ENCODE measurements around the gene ZNF397. TPM values are rescaled to one million over a fixed set of nuclear protein-coding genes. Genes with fewer than 3 reads are reported as not detected.

The ZNF397 gene
- 28.6 TPM for total RNA-seq
- polyA plus RNA-seq (ENCODE audit: insufficient read depth, low read depth, low replicate concordance), result 15.5 TPM
- long read RNA-seq, donor 1, full-length matches to known transcripts, result 9 of 15 reads
- long read RNA-seq, donor 1, partial matches to known transcripts, result 6 of 15 reads
- long read RNA-seq, donor 1, other reads (novel, unspliced or antisense), result 0 of 15 reads
- long read RNA-seq, donor 2, full-length matches to known transcripts, result 4 of 4 reads
- long read RNA-seq, donor 2, partial matches to known transcripts, result 0 of 4 reads
- long read RNA-seq, donor 2, other reads (novel, unspliced or antisense), result 0 of 4 reads
- long read RNA-seq, donor 3, full-length matches to known transcripts, result 6 of 6 reads
- long read RNA-seq, donor 3, partial matches to known transcripts, result 0 of 6 reads
- long read RNA-seq, donor 3, other reads (novel, unspliced or antisense), result 0 of 6 reads
- long read RNA-seq, donor 4, full-length matches to known transcripts, result 5 of 23 reads
- long read RNA-seq, donor 4, partial matches to known transcripts, result 18 of 23 reads
- long read RNA-seq, donor 4, other reads (novel, unspliced or antisense), result 0 of 23 reads
- long read RNA-seq, donor 5, result 0 reads
- long read RNA-seq, donor 6, full-length matches to known transcripts, result 9 of 9 reads
- long read RNA-seq, donor 6, partial matches to known transcripts, result 0 of 9 reads
- long read RNA-seq, donor 6, other reads (novel, unspliced or antisense), result 0 of 9 reads
- long read RNA-seq, donor 7, full-length matches to known transcripts, result 2 of 13 reads
- long read RNA-seq, donor 7, partial matches to known transcripts, result 0 of 13 reads
- long read RNA-seq, donor 7, other reads (novel, unspliced or antisense), result 11 of 13 reads
- long read RNA-seq, donor 8, full-length matches to known transcripts, result 3 of 3 reads
- long read RNA-seq, donor 8, partial matches to known transcripts, result 0 of 3 reads
- long read RNA-seq, donor 8, other reads (novel, unspliced or antisense), result 0 of 3 reads
- long read RNA-seq, donor 9, full-length matches to known transcripts, result 4 of 4 reads
- long read RNA-seq, donor 9, partial matches to known transcripts, result 0 of 4 reads
- long read RNA-seq, donor 9, other reads (novel, unspliced or antisense), result 0 of 4 reads
- long read RNA-seq, donor 10, full-length matches to known transcripts, result 6 of 6 reads
- long read RNA-seq, donor 10, partial matches to known transcripts, result 0 of 6 reads
- long read RNA-seq, donor 10, other reads (novel, unspliced or antisense), result 0 of 6 reads

GRCh38 chr18:35240664-35241447 lies at the start of gene ZNF397:
TSS of gene ZNF397 (plus strand) at chr18:35241034. CDS start at chr18:35242471, 1,437 bp downstream.
- Histone ChIP-seq H3K4me3 (ENCODE audit: low read length in 3 of 3) (peak within 1 kb of the TSS; percentile 72 to 91 (median 91)), H3K27ac (ENCODE audit: low read depth in 2 of 2, low read length in 2 of 2) (peak within 1 kb of the TSS; percentile 97 to 99), H3K36me3 (ENCODE audit: control insufficient read depth in 2 of 3, insufficient read depth in 3 of 3, low read length in 3 of 3) (peaks cover 13 to 35% (median 26%) of the 10 kb centered on the region in 3 donors), H3K27me3 (ENCODE audit: control insufficient read depth, insufficient read depth, low read length) (no peaks in the 10 kb centered on the region), H3K9me3 (ENCODE audit: control insufficient read depth in 2 of 3, insufficient read depth in 1 of 3, low read length in 3 of 3) (peaks cover 0 to 4% (median 0%) of the 10 kb centered on the region in 3 donors), H3K9ac (ENCODE audit: low read length in 3 of 3) (peak within 1 kb of the TSS; percentile 79 to 95 (median 84)), H3K4me1 (ENCODE audit: control insufficient read depth in 2 of 3, insufficient read depth in 2 of 3, low read depth in 1 of 3, low read length in 3 of 3) (peaks cover 0 to 2% (median 0%) of the 10 kb centered on the region in 3 donors)
- intact Hi-C loops (cut with DNase I), result no loop called here
- DNase-seq (peak; percentile 97 to 99 (median 98)), FAIRE-seq (peak; percentile 11)
- no peak for TF ChIP-seq CTCF (IDR thresholded peaks at IDR 0.05; ENCODE audit: borderline replicate concordance, extremely low read depth, insufficient read depth)

GRCh38 chr18:35191698-35192025 lies 49.2 kb upstream of the ZNF397 start:
- FAIRE-seq, result no peak

More at GRCh38 chr18:35191698-35192025, 49.2 kb upstream of the ZNF397 start:
- no peak overlapping the region for H3K27ac ChIP-seq (ENCODE audit: low read depth in 2 of 2, low read length in 2 of 2)
- no peak overlapping the region for H3K4me3 ChIP-seq (ENCODE audit: low read length in 3 of 3)
- no peaks in the 10 kb centered on the region for H3K9me3 ChIP-seq (ENCODE audit: control insufficient read depth in 2 of 3, insufficient read depth in 1 of 3, low read length in 3 of 3)
- H3K4me1 ChIP-seq (ENCODE audit: control insufficient read depth in 2 of 3, insufficient read depth in 2 of 3, low read depth in 1 of 3, low read length in 3 of 3), result no peaks in the 10 kb centered on the region
- H3K9ac ChIP-seq (ENCODE audit: low read length in 3 of 3), result no peak overlapping the region
- no peak for DNase-seq
- no peaks in the 10 kb centered on the region for H3K36me3 ChIP-seq (ENCODE audit: control insufficient read depth in 2 of 3, insufficient read depth in 3 of 3, low read length in 3 of 3)
- H3K27me3 ChIP-seq (ENCODE audit: control insufficient read depth, insufficient read depth, low read length), result no peaks in the 10 kb centered on the region
- intact Hi-C loops (cut with DNase I), result no loop called here
- no peak for TF ChIP-seq CTCF (IDR thresholded peaks at IDR 0.05; ENCODE audit: borderline replicate concordance, extremely low read depth, insufficient read depth)
